G401.6 (cell line): ENCODE results near the gene FRMD1.

ENCODE experiments used
- FAIRE-seq: peaks from 2 replicates; lab custom pipeline; 2012; peaks lifted over from hg19 to GRCh38; lab: Jason Lieb, UNC

The FRMD1 gene

GRCh38 chr6:168110437-168110836 lies 31.4 kb upstream of the FRMD1 start:
- FAIRE-seq: no peak

- FAIRE-seq: no peak
Measured at GRCh38 chr6:168109171-168109570, 30.2 kb upstream of the FRMD1 start.

- no peak for FAIRE-seq
Measured at GRCh38 chr6:168107191-168107983, 28.4 kb upstream of the FRMD1 start.

- no peak for FAIRE-seq
Measured at GRCh38 chr6:168106633-168107005, 27.6 kb upstream of the FRMD1 start.

GRCh38 chr6:168105813-168106632 lies 27.0 kb upstream of the FRMD1 start:
- no peak for FAIRE-seq

GRCh38 chr6:168104636-168105035 lies 25.6 kb upstream of the FRMD1 start:
- no peak for FAIRE-seq

GRCh38 chr6:168103050-168103830 lies 24.2 kb upstream of the FRMD1 start:
- FAIRE-seq: no peak

- no peak for FAIRE-seq
Measured at GRCh38 chr6:168102315-168102985, 23.4 kb upstream of the FRMD1 start.

GRCh38 chr6:168101590-168102314 lies 22.7 kb upstream of the FRMD1 start:
- FAIRE-seq: no peak

- FAIRE-seq: no peak
Measured at GRCh38 chr6:168100803-168101589, 22.0 kb upstream of the FRMD1 start.

GRCh38 chr6:168100011-168100802 lies 21.2 kb upstream of the FRMD1 start:
- FAIRE-seq: no peak

GRCh38 chr6:168099201-168100010 lies 20.4 kb upstream of the FRMD1 start:
- FAIRE-seq: no peak

GRCh38 chr6:168098431-168098861 lies 19.4 kb upstream of the FRMD1 start:
- no peak for FAIRE-seq

- FAIRE-seq: no peak
Measured at GRCh38 chr6:168097621-168098430, 18.8 kb upstream of the FRMD1 start.

GRCh38 chr6:168097221-168097620 lies 18.2 kb upstream of the FRMD1 start:
- FAIRE-seq: no peak

- FAIRE-seq: no peak
Measured at GRCh38 chr6:168096271-168096764, 17.3 kb upstream of the FRMD1 start.

- no peak for FAIRE-seq
Measured at GRCh38 chr6:168095716-168096250, 16.8 kb upstream of the FRMD1 start.
